B cell (primary cell): ENCODE data around the gene NOXA1. TPM values are rescaled to one million over a fixed set of nuclear protein-coding genes. Genes with fewer than 3 reads are reported as not detected.

Experiments
- ATAC-seq: fragments of 200-7000 bp; cut with Tn5 transposase; one replicate; pipeline ENCODE4 v1.10.0; 2021; ENCODE audit warnings: low read depth, mild to moderate bottlenecking, moderate number of reproducible peaks, moderate library complexity
- CTCF ChIA-PET: fragments of 350-600 bp; sonication (Branson Sonifier 250); formaldehyde crosslinking; loops from one replicate; lab custom pipeline; 2021; ENCODE audit warnings: antibody characterized with exemption, inconsistent platforms; lab: Charles Lee
- POLR2A ChIA-PET: fragments of 350-600 bp; sonication (Branson Sonifier 250); formaldehyde crosslinking; loops from one replicate; lab custom pipeline; 2021; ENCODE audit warnings: antibody characterized with exemption; lab: Charles Lee
- DNase-seq: peaks from one replicate; pipeline ENCODE4 v3.0.0; 2013
- H2AFZ ChIP-seq: 2 replicates; pipeline ENCODE4 v1.6.1; 2012; ENCODE audit warnings: mild to moderate bottlenecking, low read depth, low read length; ENCODE audit not compliant: insufficient read depth, poor library complexity, severe bottlenecking
- H3K27ac ChIP-seq, 2 donors: 1 replicate in 1 of 2; 2 replicates in 1 of 2; pipeline ENCODE4 v1.5.1; 2012 to 2013; ENCODE audit warnings: low read length in 2 of 2, mild to moderate bottlenecking in 2 of 2, moderate library complexity in 1 of 2
- H3K27me3 ChIP-seq, 4 experiments: fragments of 200-600 bp in 1 of 4; sonication (generic) in 1 of 4; replicated peaks in 1 of 4; 1 replicate in 2 of 4; 2 replicates in 2 of 4; pipeline versions ENCODE4 v1.6.1 to v1.7.0; 2013 to 2016; ENCODE audit warnings: low read length in 3 of 4, mild to moderate bottlenecking in 2 of 4, mixed read lengths in 1 of 4, moderate library complexity in 1 of 4; ENCODE audit not compliant: insufficient read depth in 4 of 4, control insufficient read depth in 3 of 4; ENCODE audit errors: control extremely low read depth in 1 of 4
- H3K36me3 ChIP-seq, 2 experiments: replicated peaks in 1 of 2; 1 replicate in 1 of 2; 2 replicates in 1 of 2; pipeline versions ENCODE4 v1.6.1 to v1.7.1; 2013; ENCODE audit warnings: low read length in 1 of 2; ENCODE audit not compliant: insufficient read depth in 2 of 2, control insufficient read depth in 1 of 2; ENCODE audit errors: control extremely low read depth in 1 of 2, extremely low read depth in 1 of 2
- H3K4me1 ChIP-seq, 2 donors: fragments of 200-600 bp in 1 of 2; sonication (generic) in 1 of 2; 1 replicate in 1 of 2; 2 replicates in 1 of 2; pipeline versions ENCODE4 v1.5.1 to v1.6.1; 2013 to 2017; ENCODE audit warnings: low read length in 2 of 2; ENCODE audit not compliant: control insufficient read depth in 2 of 2, insufficient read depth in 2 of 2
- H3K4me2 ChIP-seq: replicated peaks from 2 replicates; pipeline ENCODE3; 2012; ENCODE audit warnings: mild to moderate bottlenecking, low read depth, low read length; ENCODE audit not compliant: poor library complexity, severe bottlenecking
- H3K4me3 ChIP-seq, 5 experiments: fragments of 200-600 bp in 1 of 5; sonication (generic) in 1 of 5; 1 replicate in 3 of 5; 2 replicates in 2 of 5; pipeline versions ENCODE4 v1.5.1 to v1.7.0; 2011 to 2016; ENCODE audit warnings: low read length in 4 of 5, mild to moderate bottlenecking in 4 of 5, low read depth in 2 of 5, control low read depth in 1 of 5, moderate library complexity in 1 of 5; ENCODE audit not compliant: insufficient read depth in 1 of 5; ENCODE audit errors: control extremely low read depth in 1 of 5, extremely low read depth in 1 of 5
- H3K79me2 ChIP-seq: fragments of 200-600 bp; sonication (generic); one replicate; pipeline ENCODE4 v1.6.0; 2016; ENCODE audit warnings: low read length; ENCODE audit not compliant: control insufficient read depth, insufficient read depth
- H3K9ac ChIP-seq: fragments of 200-600 bp; sonication (generic); 2 replicates; pipeline ENCODE4 v1.6.1; 2017; ENCODE audit warnings: mild to moderate bottlenecking, low read length, moderate library complexity
- H3K9me3 ChIP-seq, 3 donors: one replicate each; pipeline versions ENCODE4 v1.6.1 to v1.7.1; 2013; ENCODE audit warnings: low read length in 2 of 3; ENCODE audit not compliant: control insufficient read depth in 2 of 3, insufficient read depth in 1 of 3; ENCODE audit errors: control extremely low read depth in 1 of 3
- H4K20me1 ChIP-seq: 2 replicates; pipeline ENCODE4 v1.6.0; 2012; ENCODE audit warnings: mild to moderate bottlenecking, low read length; ENCODE audit not compliant: insufficient read depth, control insufficient read depth, poor library complexity, severe bottlenecking
- H3K27ac Mint-ChIP-seq: one replicate; pipeline ENCODE4 v1.8.0; 2021; ENCODE audit warnings: mixed read lengths
- H3K27me3 Mint-ChIP-seq: one replicate; pipeline ENCODE4 v1.8.0; 2021; ENCODE audit warnings: mixed read lengths
- H3K4me1 Mint-ChIP-seq: one replicate; pipeline ENCODE4 v1.8.0; 2021; ENCODE audit warnings: mixed read lengths
- H3K4me3 Mint-ChIP-seq: one replicate; pipeline ENCODE4 v1.8.0; 2021; ENCODE audit warnings: mixed read lengths
- H3K9me3 Mint-ChIP-seq: one replicate; pipeline ENCODE4 v1.8.0; 2022; ENCODE audit warnings: mixed read lengths; ENCODE audit not compliant: insufficient read depth
- CTCF ChIP-seq: fragments of 200-600 bp; IDR thresholded peaks from one replicate; pipeline ENCODE4 v1.8.0; 2022; ENCODE audit warnings: antibody characterized with exemption, mild to moderate bottlenecking
- EZH2 ChIP-seq: IDR thresholded peaks from 2 replicates; pipeline ENCODE4 v1.6.1; 2012; ENCODE audit warnings: borderline replicate concordance, low read depth, mild to moderate bottlenecking, moderate library complexity, low read length; ENCODE audit not compliant: insufficient read depth, poor library complexity, severe bottlenecking
- WGBS: methylation state at CpG from one replicate; pipeline ENCODE4 v1.1.5; 2013; ENCODE audit warnings: missing lambda C conversion rate; ENCODE audit not compliant: insufficient coverage; 5-methylcytosine and 5-hydroxymethylcytosine counted together
- intact Hi-C: fragments of 100-400 bp; cut with micrococcal nuclease; formaldehyde crosslinking; loops from one replicate; pipeline ENCODE4 v1.10.0; 2022
- polyA plus RNA-seq: library from polyadenylated mRNA; depleted of rRNA; stranded (reverse); fragments of >200 nt; gene quantifications from 2 replicates; pipeline ENCODE4 v1.2.3, GENCODE V29; 2012
- total RNA-seq, 2 donors: library from RNA; stranded (reverse); fragments of 120-200 nt in 1 of 2; gene quantifications; 1 replicate in 1 of 2; 2 replicates in 1 of 2; pipeline versions ENCODE4 v1.2.3 to v1.2.4, GENCODE V29; 2013 to 2022

NOXA1 gene
- total and polyA plus RNA-seq, 2 donors (not counting 1 experiment from before 2014, with no cell fraction given): 5.7 to 7.7 TPM

DNA sequence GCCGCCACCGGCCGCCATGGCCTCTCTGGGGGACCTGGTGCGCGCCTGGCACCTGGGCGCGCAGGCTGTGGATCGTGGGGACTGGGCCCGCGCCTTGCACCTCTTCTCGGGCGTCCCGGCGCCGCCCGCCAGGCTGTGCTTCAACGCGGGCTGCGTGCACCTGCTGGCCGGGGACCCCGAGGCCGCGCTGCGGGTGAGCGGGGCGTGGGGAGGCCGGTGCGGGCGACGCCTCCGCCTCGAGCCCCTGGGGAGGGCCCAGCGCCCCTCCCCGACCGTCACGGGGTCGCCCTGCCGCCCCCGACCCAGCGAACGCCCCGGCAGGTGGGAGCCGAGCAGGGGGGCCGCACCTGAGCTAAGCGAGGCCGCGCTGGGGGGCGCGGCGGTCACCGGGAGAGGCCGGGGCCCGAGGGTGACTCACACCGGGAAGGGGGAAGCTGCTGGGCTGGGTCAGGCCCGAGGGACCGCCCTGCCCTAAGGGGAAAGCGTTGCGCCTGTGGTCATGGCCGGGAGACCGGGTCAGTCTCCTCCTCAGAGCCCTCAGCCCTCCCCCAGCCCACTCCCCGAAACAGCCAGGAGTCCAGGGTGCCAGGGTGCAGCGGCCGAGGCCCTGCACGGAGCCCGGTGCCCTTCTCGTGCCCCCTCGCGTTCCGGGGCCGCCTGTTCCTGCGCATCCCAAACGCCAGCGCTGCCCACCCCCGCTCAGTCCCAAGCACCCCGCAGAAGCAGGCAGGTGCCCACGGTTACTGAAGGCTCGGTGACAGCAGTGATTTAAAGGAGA is 510 bp downstream of the NOXA1 start:
- Histone ChIP-seq H3K9me3 (no peaks in the 10 kb centered on the region), H4K20me1 (no peaks in the 10 kb centered on the region), H3K27ac (peak overlapping the region in 1 of 2 donors; percentile 9), H3K4me2 (peak overlapping the region; percentile 87), H2AFZ (peak overlapping the region; percentile 85), H3K79me2 (peaks cover 8% of the 10 kb centered on the region), H3K36me3 (no peaks in the 10 kb centered on the region), H3K9ac (peak overlapping the region; percentile 68), H3K4me1 (peaks cover 12 to 19% of the 10 kb centered on the region in 2 donors), H3K27me3 (no peaks in the 10 kb centered on the region), H3K4me3 (peak overlapping the region in 3 of 5 experiments; percentile 43 to 67 (median 56))
- ChIA-PET CTCF (interaction anchor here (0.9 to 3.4 kb wide), 11 partner anchors 11 to 1082 kb away, joined by 3 to 23 read pairs (median 4); partner anchors contain the start of genes NRARP and NSMF), POLR2A (interaction anchor here (0.6 to 3.1 kb wide), 9 partner anchors 18 to 581 kb away, joined by 3 to 13 read pairs (median 5); partner anchors contain the start of genes ENTPD8, MRPL41, NELFB and NRARP)
- Mint-ChIP-seq H3K27me3 (no peaks in the 10 kb centered on the region), H3K27ac (no peak overlapping the region), H3K4me1 (peaks cover 11% of the 10 kb centered on the region), H3K9me3 (no peaks in the 10 kb centered on the region), H3K4me3 (peak overlapping the region; percentile 68)
- no peak for ATAC-seq
- DNase-seq: no peak
- no peak for TF ChIP-seq EZH2
- TF ChIP-seq CTCF: peak; percentile 9
- intact Hi-C loops: loop anchor here (1.0 to 5.0 kb wide), 7 partner anchors 18 to 127 kb away; partner anchors contain the start of genes ENTPD8, NRARP, NSMF and PNPLA7
- WGBS: 5% methylated on average over 76 of the region's 77 CpGs
